Hepatocyte (in vitro differentiated cells): ENCODE data around the gene PYROXD2. TPM values are rescaled to one million over a fixed set of nuclear protein-coding genes. Genes with fewer than 3 reads are reported as not detected.

Experiments
- DNase-seq: peaks from one replicate; pipeline ENCODE4 v3.0.0-alpha.2; 2016; ENCODE audit warnings: low spot score
- H2AFZ ChIP-seq: fragments of 200-600 bp; sonication (generic); 2 replicates; pipeline ENCODE4 v1.6.0; 2016; ENCODE audit warnings: antibody characterized with exemption, mild to moderate bottlenecking
- H3K27ac ChIP-seq: fragments of 200-600 bp; sonication (generic); 2 replicates; pipeline ENCODE4 v1.5.1; 2016; ENCODE audit warnings: mild to moderate bottlenecking
- H3K27me3 ChIP-seq: fragments of 200-600 bp; sonication (generic); 2 replicates; pipeline ENCODE4 v1.6.1; 2016
- H3K36me3 ChIP-seq: fragments of 200-600 bp; sonication (generic); replicated peaks from 2 replicates; pipeline ENCODE4 v1.5.1; 2016; ENCODE audit warnings: low read depth; ENCODE audit not compliant: insufficient read depth
- H3K4me1 ChIP-seq: fragments of 200-600 bp; sonication (generic); 2 replicates; pipeline ENCODE4 v1.5.1; 2016; ENCODE audit warnings: mild to moderate bottlenecking, moderate library complexity; ENCODE audit not compliant: insufficient read depth
- H3K4me2 ChIP-seq: fragments of 200-600 bp; sonication (generic); 2 replicates; pipeline ENCODE4 v1.6.0; 2016
- H3K4me3 ChIP-seq: fragments of 200-600 bp; sonication (generic); 2 replicates; pipeline ENCODE4 v1.5.1; 2016; ENCODE audit warnings: mild to moderate bottlenecking
- H3K79me2 ChIP-seq: fragments of 200-600 bp; sonication (generic); 2 replicates; pipeline ENCODE4 v1.6.0; 2017; ENCODE audit warnings: mild to moderate bottlenecking
- H3K9me2 ChIP-seq: fragments of 200-600 bp; sonication (generic); replicated peaks from 2 replicates; pipeline ENCODE4 v1.6.0; 2017; ENCODE audit warnings: mild to moderate bottlenecking; ENCODE audit not compliant: insufficient read depth
- H3K9me3 ChIP-seq: fragments of 200-600 bp; sonication (generic); 2 replicates; pipeline ENCODE4 v1.5.1; 2016; ENCODE audit warnings: low read depth, mild to moderate bottlenecking
- H4K20me1 ChIP-seq: fragments of 200-600 bp; sonication (generic); 2 replicates; pipeline ENCODE4 v1.6.0; 2016; ENCODE audit warnings: mild to moderate bottlenecking; ENCODE audit not compliant: insufficient read depth, poor library complexity, severe bottlenecking
- EZH2 ChIP-seq: fragments of 200-600 bp; sonication (generic); IDR thresholded peaks from 2 replicates; pipeline ENCODE4 v1.6.1; 2016; ENCODE audit warnings: antibody characterized with exemption, mild to moderate bottlenecking, borderline replicate concordance
- EZH2phosphoT487 ChIP-seq: fragments of 200-600 bp; sonication (generic); IDR thresholded peaks from one replicate; pipeline ENCODE4 v1.6.1; 2018; ENCODE audit warnings: antibody characterized with exemption, mild to moderate bottlenecking, low read depth, moderate library complexity; ENCODE audit not compliant: unreplicated experiment, severe bottlenecking
- WGBS: methylation state at CpG from one replicate; pipeline ENCODE4 v1.1.6; 2016; ENCODE audit warnings: low lambda C conversion rate; ENCODE audit errors: missing lambda C conversion rate; 5-methylcytosine and 5-hydroxymethylcytosine counted together
- polyA plus RNA-seq: library from polyadenylated mRNA; unstranded; fragments of >200 nt; fragmentation: Nextera tagmentation; extraction: Ambion mirVana; gene quantifications from 2 replicates; pipeline ENCODE4 v1.2.1, GENCODE V29; 2016
- total RNA-seq: library from RNA; depleted of rRNA; stranded (reverse); fragments of >200 nt; gene quantifications from 2 replicates; pipeline ENCODE4 v1.2.3, GENCODE V29; 2014
- TF ChIP-seq, protein P1 (sequence below): fragments of 200-600 bp; sonication (generic); IDR thresholded peaks from 2 replicates; pipeline ENCODE4 v1.5.1; 2016; ENCODE audit warnings: antibody characterized with exemption, mild to moderate bottlenecking; ENCODE audit not compliant: poor library complexity

Gene PYROXD2
- total and polyA plus RNA-seq, 2 experiments from 2014 or later, result 9.7 to 11.6 TPM

- TF ChIP-seq, protein P1, sequence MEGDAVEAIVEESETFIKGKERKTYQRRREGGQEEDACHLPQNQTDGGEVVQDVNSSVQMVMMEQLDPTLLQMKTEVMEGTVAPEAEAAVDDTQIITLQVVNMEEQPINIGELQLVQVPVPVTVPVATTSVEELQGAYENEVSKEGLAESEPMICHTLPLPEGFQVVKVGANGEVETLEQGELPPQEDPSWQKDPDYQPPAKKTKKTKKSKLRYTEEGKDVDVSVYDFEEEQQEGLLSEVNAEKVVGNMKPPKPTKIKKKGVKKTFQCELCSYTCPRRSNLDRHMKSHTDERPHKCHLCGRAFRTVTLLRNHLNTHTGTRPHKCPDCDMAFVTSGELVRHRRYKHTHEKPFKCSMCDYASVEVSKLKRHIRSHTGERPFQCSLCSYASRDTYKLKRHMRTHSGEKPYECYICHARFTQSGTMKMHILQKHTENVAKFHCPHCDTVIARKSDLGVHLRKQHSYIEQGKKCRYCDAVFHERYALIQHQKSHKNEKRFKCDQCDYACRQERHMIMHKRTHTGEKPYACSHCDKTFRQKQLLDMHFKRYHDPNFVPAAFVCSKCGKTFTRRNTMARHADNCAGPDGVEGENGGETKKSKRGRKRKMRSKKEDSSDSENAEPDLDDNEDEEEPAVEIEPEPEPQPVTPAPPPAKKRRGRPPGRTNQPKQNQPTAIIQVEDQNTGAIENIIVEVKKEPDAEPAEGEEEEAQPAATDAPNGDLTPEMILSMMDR, result no peak
- TF ChIP-seq EZH2phosphoT487, result no peak
- no peak for TF ChIP-seq EZH2
- no peaks in the 10 kb centered on the region for H4K20me1 ChIP-seq
- H3K9me3 ChIP-seq, result no peaks in the 10 kb centered on the region
- H3K9me2 ChIP-seq, result no peaks in the 10 kb centered on the region
- no peak overlapping the region for H3K4me2 ChIP-seq
- no peaks in the 10 kb centered on the region for H3K36me3 ChIP-seq
- H3K4me3 ChIP-seq, result no peak overlapping the region
- no peak overlapping the region for H3K27ac ChIP-seq
- H3K27me3 ChIP-seq, result no peaks in the 10 kb centered on the region
- WGBS, result 53% methylated on average over 7 of the region's 7 CpGs
- H3K4me1 ChIP-seq, result peaks cover 7% of the 10 kb centered on the region
- no peak for DNase-seq
- H3K79me2 ChIP-seq, result no peaks in the 10 kb centered on the region
- no peak overlapping the region for H2AFZ ChIP-seq
These were observed 12.5 kb downstream of the PYROXD2 start for GRCh38 chr10:98402478-98402877.

DNA sequence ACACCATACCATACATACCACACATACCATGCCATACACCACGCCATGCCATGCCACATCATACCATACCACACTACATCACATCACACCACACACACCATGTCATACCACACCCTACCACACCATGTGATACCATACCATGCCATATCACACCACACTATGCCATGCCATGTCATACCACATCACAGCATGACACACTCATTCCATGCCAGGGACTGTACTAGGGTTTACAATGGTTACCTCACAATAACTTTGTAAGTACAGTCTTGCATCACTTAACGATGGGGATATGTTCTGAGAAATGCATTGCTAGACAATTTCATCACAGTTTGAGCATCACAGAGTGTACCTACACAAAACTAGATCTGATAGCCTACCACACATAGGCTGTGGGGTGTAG lies 14.5 kb downstream of the PYROXD2 start:
- H3K4me3 ChIP-seq, result no peak overlapping the region
- no peaks in the 10 kb centered on the region for H3K79me2 ChIP-seq
- no peaks in the 10 kb centered on the region for H3K9me3 ChIP-seq
- H3K27me3 ChIP-seq, result no peaks in the 10 kb centered on the region
- H3K27ac ChIP-seq, result no peak overlapping the region
- no peaks in the 10 kb centered on the region for H3K9me2 ChIP-seq
- no peaks in the 10 kb centered on the region for H4K20me1 ChIP-seq
- H2AFZ ChIP-seq, result no peak overlapping the region
- WGBS, result 89% methylated on average over 2 of the region's 2 CpGs
- peaks cover 7% of the 10 kb centered on the region for H3K4me1 ChIP-seq
- H3K36me3 ChIP-seq, result no peaks in the 10 kb centered on the region
- no peak for DNase-seq
- TF ChIP-seq EZH2 (no peak), EZH2phosphoT487 (no peak)
- TF ChIP-seq, protein P1, result no peak
- no peak overlapping the region for H3K4me2 ChIP-seq

DNA sequence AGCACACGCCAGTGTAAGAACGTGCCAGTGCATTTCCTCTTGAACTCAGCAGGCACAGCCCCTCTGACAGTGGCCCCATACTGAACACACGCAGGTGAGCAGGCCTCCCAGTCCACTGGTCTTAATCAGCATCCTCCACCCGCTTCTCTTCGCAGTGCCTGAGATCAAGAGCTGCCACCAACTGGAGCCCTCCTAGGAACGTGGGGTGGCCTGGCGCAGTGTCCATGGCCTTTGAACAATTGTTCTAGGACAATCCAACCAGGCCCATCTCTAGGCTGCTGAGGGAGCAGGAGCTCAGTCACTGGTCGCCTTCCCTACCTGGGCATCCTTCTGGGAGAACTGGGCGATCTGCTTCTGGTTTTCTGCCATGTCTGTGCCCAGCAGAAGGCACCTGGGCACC lies 15.2 kb downstream of the PYROXD2 start:
- Histone ChIP-seq H3K4me1 (peaks cover 5% of the 10 kb centered on the region), H3K9me2 (no peaks in the 10 kb centered on the region), H3K27me3 (no peaks in the 10 kb centered on the region), H3K36me3 (no peaks in the 10 kb centered on the region), H3K79me2 (no peaks in the 10 kb centered on the region), H3K27ac (no peak overlapping the region), H3K4me2 (no peak overlapping the region), H4K20me1 (no peaks in the 10 kb centered on the region), H3K9me3 (no peaks in the 10 kb centered on the region), H3K4me3 (no peak overlapping the region), H2AFZ (no peak overlapping the region)
- TF ChIP-seq EZH2phosphoT487, result no peak
- TF ChIP-seq EZH2, result no peak
- TF ChIP-seq, protein P1, result no peak
- WGBS, result 91% methylated on average over 9 of the region's 9 CpGs
- no peak for DNase-seq

DNA sequence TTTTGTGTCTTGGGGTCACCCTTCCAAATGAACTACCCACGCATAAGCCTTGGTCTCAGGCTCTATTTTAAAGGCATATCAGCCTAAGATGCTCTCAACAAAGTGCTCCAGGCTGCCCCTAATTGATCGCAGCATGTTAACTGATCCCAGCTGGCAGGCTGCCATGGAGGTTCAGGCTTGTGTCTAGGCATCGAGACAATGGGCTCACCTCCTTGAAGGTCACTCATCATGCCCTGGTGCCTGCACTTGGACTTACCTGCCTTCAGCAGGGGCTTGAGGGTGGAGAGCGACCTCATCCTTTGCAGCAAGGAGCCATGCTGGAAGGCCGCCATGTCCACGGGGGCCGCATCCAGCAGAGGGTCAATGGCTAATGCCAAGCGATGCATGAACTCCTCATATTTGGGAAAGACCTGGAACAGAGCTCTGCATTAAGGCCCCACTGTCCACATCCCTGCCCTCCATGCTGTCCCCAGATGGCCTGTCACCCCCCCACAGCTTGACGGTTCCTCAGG lies 17.8 kb downstream of the PYROXD2 start:
- no peaks in the 10 kb centered on the region for H3K4me1 ChIP-seq
- no peaks in the 10 kb centered on the region for H3K79me2 ChIP-seq
- no peaks in the 10 kb centered on the region for H3K9me3 ChIP-seq
- no peak for DNase-seq
- WGBS, result 92% methylated on average over 9 of the region's 9 CpGs
- H3K9me2 ChIP-seq, result no peaks in the 10 kb centered on the region
- H2AFZ ChIP-seq, result no peak overlapping the region
- no peaks in the 10 kb centered on the region for H3K36me3 ChIP-seq
- H3K4me3 ChIP-seq, result no peak overlapping the region
- H3K4me2 ChIP-seq, result no peak overlapping the region
- H4K20me1 ChIP-seq, result no peaks in the 10 kb centered on the region
- no peaks in the 10 kb centered on the region for H3K27me3 ChIP-seq
- TF ChIP-seq EZH2, result no peak
- TF ChIP-seq, protein P1, result no peak
- no peak for TF ChIP-seq EZH2phosphoT487
- H3K27ac ChIP-seq, result no peak overlapping the region
